Esophagus (tissue), 2 donors: Measurements from ENCODE around the gene IGFBP7. TPM values are rescaled to one million over a fixed set of nuclear protein-coding genes. Genes with fewer than 3 reads are reported as not detected.

Experiments
- H3K27ac ChIP-seq, 2 donors: one replicate each; pipeline ENCODE4 v1.5.1; 2013; ENCODE audit warnings: low read depth in 2 of 2, mild to moderate bottlenecking in 2 of 2, inconsistent platforms in 1 of 2, low read length in 1 of 2, moderate library complexity in 1 of 2
- H3K27me3 ChIP-seq, 2 donors: one replicate each; pipeline ENCODE4 v1.6.1; 2013; ENCODE audit warnings: low read length in 2 of 2, control low read depth in 1 of 2, mild to moderate bottlenecking in 1 of 2; ENCODE audit not compliant: insufficient read depth in 2 of 2, control insufficient read depth in 1 of 2
- H3K36me3 ChIP-seq, 2 donors: one replicate each; pipeline ENCODE4 v1.6.1; 2013; ENCODE audit warnings: low read length in 1 of 2; ENCODE audit not compliant: control insufficient read depth in 2 of 2, insufficient read depth in 2 of 2
- H3K4me1 ChIP-seq, 2 donors: one replicate each; pipeline ENCODE4 v1.6.1; 2013; ENCODE audit warnings: low read length in 1 of 2; ENCODE audit not compliant: control insufficient read depth in 2 of 2, insufficient read depth in 2 of 2
- H3K4me3 ChIP-seq, 2 donors: one replicate each; pipeline ENCODE4 v1.5.1; 2013; ENCODE audit warnings: low read length in 2 of 2, mild to moderate bottlenecking in 2 of 2, low read depth in 1 of 2, moderate library complexity in 1 of 2
- H3K9me3 ChIP-seq, 2 donors: one replicate each; pipeline ENCODE4 v1.6.1; 2013; ENCODE audit warnings: mild to moderate bottlenecking in 2 of 2, low read depth in 1 of 2, low read length in 1 of 2, moderate library complexity in 1 of 2; ENCODE audit not compliant: control insufficient read depth in 2 of 2, insufficient read depth in 1 of 2
- WGBS, 2 donors: extraction: QIAGEN DNeasy Blood & Tissue Kit; methylation state at CpG; one replicate each; pipeline ENCODE4 v1.1.7; 2013; 5-methylcytosine and 5-hydroxymethylcytosine counted together
- polyA plus RNA-seq, 2 donors: library from polyadenylated mRNA; stranded (reverse); fragments of 200-250 nt; gene quantifications; one replicate each; pipeline ENCODE4 v1.2.3, GENCODE V29; 2013
- donor health status: healthy with polysubstance abuse.
- donor health status: Bipolar disorder and iron deficiency.

Gene IGFBP7
- polyA plus RNA-seq, 2 donors = 27.6 to 80.7 TPM

GRCh38 chr4:57116245-57116644 lies 6.1 kb upstream of the IGFBP7 start:
- Histone ChIP-seq H3K4me1 (peaks cover 2 to 4% of the 10 kb centered on the region in 2 donors), H3K9me3 (no peaks in the 10 kb centered on the region), H3K27me3 (no peaks in the 10 kb centered on the region), H3K36me3 (no peaks in the 10 kb centered on the region), H3K4me3 (no peak overlapping the region), H3K27ac (no peak overlapping the region)
- 62 to 74% methylated on average over 3 of the region's 3 CpGs for WGBS, 2 donors

GRCh38 chr4:57114973-57115372 lies 4.8 kb upstream of the IGFBP7 start:
- Histone ChIP-seq H3K36me3 (no peaks in the 10 kb centered on the region), H3K4me3 (no peak overlapping the region), H3K27ac (no peak overlapping the region), H3K4me1 (peaks cover 2 to 4% of the 10 kb centered on the region in 2 donors), H3K27me3 (no peaks in the 10 kb centered on the region), H3K9me3 (no peaks in the 10 kb centered on the region)

GRCh38 chr4:57113870-57114269 lies 3.7 kb upstream of the IGFBP7 start:
- Histone ChIP-seq H3K4me3 (no peak overlapping the region), H3K27me3 (no peaks in the 10 kb centered on the region), H3K36me3 (no peaks in the 10 kb centered on the region), H3K27ac (no peak overlapping the region), H3K9me3 (no peaks in the 10 kb centered on the region), H3K4me1 (peaks cover 4 to 6% of the 10 kb centered on the region in 2 donors)
- WGBS, 2 donors = 80 to 83% methylated on average over 6 of the region's 6 CpGs

GRCh38 chr4:57110640-57111511 lies 691 bp upstream of the IGFBP7 start:
- whole genome bisulfite sequencing, 2 donors = 2 to 4% methylated on average over 25 of the region's 25 CpGs
- no peaks in the 10 kb centered on the region for H3K27me3 ChIP-seq
- peak overlapping the region; percentile 79 to 83 for H3K27ac ChIP-seq
- H3K4me3 ChIP-seq = peak overlapping the region; percentile 42 to 66
- no peaks in the 10 kb centered on the region for H3K36me3 ChIP-seq
- no peaks in the 10 kb centered on the region for H3K9me3 ChIP-seq
- H3K4me1 ChIP-seq = peaks cover 0 to 6% of the 10 kb centered on the region in 2 donors

GRCh38 chr4:57109411-57109846 lies 756 bp downstream of the IGFBP7 start:
- H3K27ac ChIP-seq = peak overlapping the region; percentile 79 to 83
- WGBS, 2 donors = 11 to 15% methylated on average over 18 to 27 of the region's 27 CpGs
- H3K9me3 ChIP-seq = no peaks in the 10 kb centered on the region
- H3K36me3 ChIP-seq = no peaks in the 10 kb centered on the region
- no peaks in the 10 kb centered on the region for H3K27me3 ChIP-seq
- H3K4me1 ChIP-seq = peaks cover 0 to 6% of the 10 kb centered on the region in 2 donors
- peak overlapping the region; percentile 42 to 66 for H3K4me3 ChIP-seq

GRCh38 chr4:57106181-57106580 lies 4.0 kb downstream of the IGFBP7 start:
- Histone ChIP-seq H3K27ac (no peak overlapping the region), H3K9me3 (no peaks in the 10 kb centered on the region), H3K4me1 (peaks cover 0 to 6% of the 10 kb centered on the region in 2 donors), H3K4me3 (no peak overlapping the region), H3K36me3 (no peaks in the 10 kb centered on the region), H3K27me3 (no peaks in the 10 kb centered on the region)
- 86 to 91% methylated on average over 4 of the region's 4 CpGs for WGBS, 2 donors

- WGBS, 2 donors = 73 to 77% methylated on average over 4 of the region's 4 CpGs
- Histone ChIP-seq H3K27ac (no peak overlapping the region), H3K4me3 (no peak overlapping the region), H3K36me3 (no peaks in the 10 kb centered on the region), H3K4me1 (peaks cover 0 to 6% of the 10 kb centered on the region in 2 donors), H3K27me3 (no peaks in the 10 kb centered on the region), H3K9me3 (no peaks in the 10 kb centered on the region)
Measured at GRCh38 chr4:57104706-57105560, 5.3 kb downstream of the IGFBP7 start.

GRCh38 chr4:57103051-57103450 lies 7.1 kb downstream of the IGFBP7 start:
- Histone ChIP-seq H3K27ac (peak overlapping the region; percentile 52 to 62), H3K4me3 (no peak overlapping the region), H3K4me1 (peaks cover 0 to 3% of the 10 kb centered on the region in 2 donors), H3K27me3 (no peaks in the 10 kb centered on the region), H3K9me3 (no peaks in the 10 kb centered on the region), H3K36me3 (no peaks in the 10 kb centered on the region)
- WGBS, 2 donors = 72% methylated on average over 4 of the region's 4 CpGs

- H3K4me1 ChIP-seq = peaks cover 0 to 3% of the 10 kb centered on the region in 2 donors
- H3K4me3 ChIP-seq = no peak overlapping the region
- H3K27ac ChIP-seq = peak overlapping the region in 1 of 2 donors; percentile 52
- 32 to 49% methylated on average over 4 of the region's 4 CpGs for WGBS, 2 donors
- H3K9me3 ChIP-seq = no peaks in the 10 kb centered on the region
- H3K27me3 ChIP-seq = no peaks in the 10 kb centered on the region
- no peaks in the 10 kb centered on the region for H3K36me3 ChIP-seq
Measured at GRCh38 chr4:57102050-57102624, 8.0 kb downstream of the IGFBP7 start.
